CD4-positive, alpha-beta T cell treated with Interleukin-6 for 4 hours (primary cell): ENCODE measurements around the gene SIRT6.
A peak's percentile ranks its signal among the peaks of the same experiment; 100 is the strongest.
"Not testable (repeated sequence)": the region's sequence is repeated elsewhere in the genome, so short reads cannot be mapped to it uniquely, and the experiment has no call there.

Experiments used
- DNase-seq: peaks from one replicate; pipeline ENCODE4 v3.0.0-alpha.2; 2020; ENCODE audit warnings: mixed read lengths

SIRT6 gene

GRCh38 chr19:4198467-4199126 is 16.2 kb upstream of the SIRT6 start:
- DNase-seq: no peak

GRCh38 chr19:4197625-4198466 is 15.5 kb upstream of the SIRT6 start:
- no peak for DNase-seq

GRCh38 chr19:4197228-4197624 is 14.9 kb upstream of the SIRT6 start:
- no peak for DNase-seq

- no peak for DNase-seq
Observed at GRCh38 chr19:4196587-4197148, 14.3 kb upstream of the SIRT6 start.

GRCh38 chr19:4196009-4196408 is 13.6 kb upstream of the SIRT6 start:
- DNase-seq: no peak

GRCh38 chr19:4194353-4194752 is 12.0 kb upstream of the SIRT6 start:
- no peak for DNase-seq

GRCh38 chr19:4192537-4192936 is 10.2 kb upstream of the SIRT6 start:
- not testable (repeated sequence) for DNase-seq

- no peak for DNase-seq
Observed at GRCh38 chr19:4189641-4190040, 7.3 kb upstream of the SIRT6 start.

- no peak for DNase-seq
Observed at GRCh38 chr19:4187313-4188122, 5.2 kb upstream of the SIRT6 start.

GRCh38 chr19:4186087-4186993 is 4.0 kb upstream of the SIRT6 start:
- DNase-seq: peak; percentile 80

- DNase-seq: no peak
Observed at GRCh38 chr19:4185413-4186086, 3.2 kb upstream of the SIRT6 start.

GRCh38 chr19:4184718-4185352 is 2.5 kb upstream of the SIRT6 start:
- no peak for DNase-seq

- DNase-seq: no peak
Observed at GRCh38 chr19:4183967-4184717, 1.8 kb upstream of the SIRT6 start.

GRCh38 chr19:4181053-4181508 is 1.3 kb downstream of the SIRT6 start:
- DNase-seq: no peak

- no peak for DNase-seq
Observed at GRCh38 chr19:4178990-4179389, 3.4 kb downstream of the SIRT6 start.

GRCh38 chr19:4177146-4177545 is 5.2 kb downstream of the SIRT6 start:
- DNase-seq: no peak

GRCh38 chr19:4175669-4175931 is 6.8 kb downstream of the SIRT6 start:
- DNase-seq: no peak

GRCh38 chr19:4174895-4175668 is 7.3 kb downstream of the SIRT6 start:
- no peak for DNase-seq

GRCh38 chr19:4174213-4174894 is 8.0 kb downstream of the SIRT6 start:
- DNase-seq: no peak
